Measurements from ENCODE around the gene TM4SF5.

DNA sequence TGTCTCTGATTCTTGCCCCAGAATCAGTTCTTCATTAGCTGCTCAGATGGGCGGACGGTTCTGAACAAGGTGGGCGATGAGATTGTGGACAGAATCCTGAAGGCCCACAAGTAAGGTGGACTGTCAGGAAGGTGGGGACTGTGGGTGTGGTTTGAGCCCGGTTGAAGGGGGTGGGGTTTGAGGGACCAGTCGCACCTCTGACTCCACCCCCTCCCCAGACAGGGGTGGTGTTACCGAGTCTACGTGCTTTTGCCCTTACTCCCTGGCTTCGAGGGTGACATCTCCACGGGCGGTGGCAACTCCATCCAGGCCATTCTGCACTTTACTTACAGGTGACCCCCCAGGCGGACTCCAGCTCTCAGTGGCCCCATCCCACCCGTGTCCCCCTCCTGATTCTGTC lies 46.6 kb downstream of the TM4SF5 start:
- no peak for TF ChIP-seq EZH2 (IDR thresholded peaks at IDR 0.05; ENCODE audit: insufficient read depth, poor library complexity, severe bottlenecking)
- no peak for TF ChIP-seq EZH2phosphoT487 (IDR thresholded peaks at IDR 0.05; ENCODE audit: insufficient read depth, low read depth)
